Measurements from ENCODE around the gene C8A.
A peak's percentile ranks its signal among the peaks of the same experiment; 100 is the strongest.

The C8A gene

DNA sequence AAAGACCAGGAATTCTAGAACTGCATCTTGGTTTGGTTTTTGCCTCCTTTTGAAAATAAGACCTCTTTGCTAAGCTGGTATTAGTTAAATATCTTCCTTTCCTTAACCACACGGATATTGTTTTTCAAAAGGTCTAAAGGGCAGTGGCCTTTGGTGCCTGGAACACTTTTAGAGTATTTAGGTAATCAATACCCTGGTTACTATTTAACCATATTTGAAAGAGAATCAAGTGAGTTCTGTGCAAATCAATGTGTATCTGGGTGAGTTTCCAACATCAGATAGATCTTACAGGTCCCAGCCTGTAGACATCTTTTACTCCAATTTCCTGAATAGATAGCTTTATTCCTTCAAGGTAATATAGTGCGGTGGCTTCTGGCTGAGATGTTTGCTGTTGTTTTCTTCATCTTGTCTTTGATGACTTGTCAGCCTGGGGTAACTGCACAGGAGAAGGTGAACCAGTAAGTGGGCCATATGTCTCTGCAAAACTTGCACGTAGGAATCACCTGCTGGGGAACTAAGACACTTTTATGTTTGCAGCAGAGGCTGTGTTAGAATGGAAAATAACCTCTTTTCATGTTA is at the start of gene C8A:
Gene C8A, plus strand, starts transcription at position 277 of the 579 bp plus-strand sequence. Its CDS starts 105 bp downstream, at position 382.
- no peak for DNase-seq

- no peak for DNase-seq
Measured at GRCh38 chr1:56806804-56807203, 47.8 kb upstream of the C8A start.

GRCh38 chr1:56808410-56808809 is 46.2 kb upstream of the C8A start:
- no peak for DNase-seq

GRCh38 chr1:56811331-56811730 is 43.3 kb upstream of the C8A start:
- peak; percentile 15 for DNase-seq

DNA sequence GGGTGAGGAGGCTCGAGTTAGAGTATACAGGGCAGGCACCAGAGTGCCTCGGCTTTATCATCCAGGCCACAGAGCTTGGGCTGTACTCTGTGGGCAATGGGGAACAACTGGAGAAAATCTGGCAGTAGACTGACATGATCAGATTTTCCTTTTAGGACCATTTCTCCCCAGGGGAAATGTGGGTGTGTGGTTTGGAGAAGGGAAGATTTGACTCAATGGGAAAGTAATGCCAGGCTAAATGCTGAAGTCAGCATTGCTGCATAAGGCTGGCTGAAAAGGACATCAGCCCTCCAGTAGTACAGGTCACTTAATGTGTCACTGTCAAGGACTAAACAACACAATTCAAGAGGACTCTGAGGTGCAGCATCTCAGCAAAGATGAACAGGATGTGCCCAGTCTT is 40.4 kb upstream of the C8A start:
- no peak for DNase-seq

DNA sequence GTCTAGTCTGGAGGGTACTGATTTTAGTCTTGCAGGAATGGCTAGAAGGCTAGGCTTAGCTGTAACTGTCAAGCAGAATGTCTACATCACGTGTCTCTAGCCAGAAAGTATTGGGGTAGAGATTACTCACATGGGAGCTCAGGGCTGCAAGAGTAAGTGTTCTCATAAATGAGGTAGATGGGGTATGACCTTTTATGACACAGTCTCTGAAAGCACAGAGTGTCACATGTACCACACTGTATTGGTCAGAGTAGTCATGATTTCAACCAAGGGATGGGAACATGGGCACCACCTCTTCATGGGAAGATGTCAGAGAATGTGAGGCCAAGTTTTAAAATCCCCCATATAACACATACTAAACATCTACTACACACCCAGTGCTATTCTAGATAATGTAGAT is 38.3 kb upstream of the C8A start:
- DNase-seq, result no peak

DNA sequence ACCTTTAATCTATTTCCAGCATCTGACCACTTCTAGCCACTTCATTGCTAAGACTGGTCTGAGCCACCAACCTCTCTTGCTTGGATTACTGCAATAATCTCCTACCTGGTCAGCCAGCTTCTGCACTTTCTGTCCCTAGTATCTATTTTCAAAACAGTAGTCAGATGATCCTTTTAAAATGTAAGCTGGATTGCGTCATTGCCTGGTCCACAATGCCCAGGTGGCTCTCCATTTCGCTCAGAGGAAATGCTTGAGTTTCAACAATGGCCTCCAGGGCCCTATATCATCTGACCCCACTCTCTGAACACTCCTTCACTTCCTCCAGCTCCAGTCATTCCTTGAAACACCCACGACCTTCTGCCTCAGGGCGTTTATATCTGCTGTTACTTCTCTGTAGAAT is 37.7 kb upstream of the C8A start:
- peak; percentile 16 for DNase-seq

DNA sequence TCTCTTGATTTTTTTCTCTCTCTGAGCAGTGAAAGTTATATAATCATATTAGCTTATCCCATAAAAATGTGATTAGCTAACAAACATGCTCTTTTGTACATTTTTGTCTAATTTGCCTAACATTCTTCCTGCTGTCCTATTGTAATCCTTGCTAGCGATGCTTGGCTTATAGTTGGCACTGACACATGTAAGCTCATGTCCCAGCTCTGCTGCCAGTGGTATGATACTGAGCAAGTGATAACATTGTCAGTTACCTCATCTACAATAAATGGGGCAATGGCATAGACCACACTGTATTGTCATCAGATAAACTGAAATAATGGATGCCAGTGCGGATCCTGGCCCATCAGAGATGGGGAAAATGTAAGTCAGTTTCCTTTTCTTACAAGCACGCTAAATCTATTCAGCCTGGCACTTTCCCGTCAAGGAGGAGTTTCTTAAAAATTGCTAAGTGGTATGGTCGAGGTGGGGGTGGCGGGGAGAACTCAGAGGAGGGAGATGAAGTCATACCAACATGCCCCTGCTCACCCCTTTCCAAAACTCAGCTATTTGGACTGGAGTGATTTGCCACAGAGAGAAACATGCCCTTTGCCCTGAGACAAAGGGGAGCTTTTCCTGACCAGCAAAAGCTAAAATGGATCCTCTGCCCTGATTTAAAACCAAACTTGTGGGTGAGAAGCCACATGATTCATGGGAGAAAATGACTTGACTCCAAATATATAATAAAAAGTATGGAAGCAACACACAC is 36.7 kb upstream of the C8A start:
- no peak for DNase-seq

DNA sequence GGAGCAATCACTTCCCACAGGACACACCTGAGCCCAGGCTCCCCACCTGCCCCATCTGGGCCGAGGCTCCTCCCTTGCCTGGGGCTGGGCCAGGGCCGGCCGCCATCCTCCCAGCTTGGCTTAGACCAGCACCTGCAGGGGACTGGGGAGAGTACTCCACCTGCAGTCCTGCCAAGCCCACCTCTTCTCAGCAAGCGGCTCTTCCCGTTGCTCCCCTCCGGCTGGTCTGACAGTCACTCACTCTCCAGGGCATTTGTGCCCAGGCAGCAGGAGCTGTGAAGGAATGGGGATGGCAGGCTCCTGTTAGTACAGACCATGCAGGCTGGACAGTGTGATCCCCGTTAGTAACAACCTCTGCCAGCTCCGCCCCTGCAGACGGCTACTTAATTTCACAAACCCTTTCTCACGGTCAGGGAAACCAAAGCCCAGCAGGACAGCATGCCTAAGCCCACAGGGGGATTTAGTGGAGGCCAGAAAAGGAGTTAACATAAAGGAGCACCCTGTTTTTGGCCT is 35.2 kb upstream of the C8A start, which contains the start of gene FYB2:
Gene FYB2, minus strand, starts transcription at position 18 of the 513 bp plus-strand sequence. CDS start 114 bp downstream, outside the sequence.
- no peak for DNase-seq

GRCh38 chr1:56820755-56821461 is 33.7 kb upstream of the C8A start:
- DNase-seq, result peak; percentile 62

GRCh38 chr1:56821462-56821797 is 33.2 kb upstream of the C8A start:
- no peak for DNase-seq

DNA sequence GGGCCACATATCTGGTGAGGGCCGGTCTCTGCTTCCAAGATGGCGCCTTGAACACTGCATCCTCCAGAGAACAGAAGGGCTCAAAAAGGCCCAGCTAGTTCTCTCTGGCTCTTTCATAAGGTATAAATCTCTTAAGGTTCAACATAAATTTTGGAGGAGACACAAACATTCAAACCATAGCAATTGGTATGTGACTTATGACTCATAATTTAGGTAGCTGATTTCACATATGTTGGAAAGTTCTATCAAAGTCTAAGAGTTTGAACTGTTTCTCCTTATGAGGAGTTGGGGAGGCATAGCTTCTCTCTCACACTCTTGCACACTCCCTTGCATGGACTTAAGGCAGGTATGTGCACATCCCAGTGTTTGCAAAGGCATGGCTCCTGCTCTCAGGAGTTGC is 30.3 kb upstream of the C8A start:
- no peak for DNase-seq

DNA sequence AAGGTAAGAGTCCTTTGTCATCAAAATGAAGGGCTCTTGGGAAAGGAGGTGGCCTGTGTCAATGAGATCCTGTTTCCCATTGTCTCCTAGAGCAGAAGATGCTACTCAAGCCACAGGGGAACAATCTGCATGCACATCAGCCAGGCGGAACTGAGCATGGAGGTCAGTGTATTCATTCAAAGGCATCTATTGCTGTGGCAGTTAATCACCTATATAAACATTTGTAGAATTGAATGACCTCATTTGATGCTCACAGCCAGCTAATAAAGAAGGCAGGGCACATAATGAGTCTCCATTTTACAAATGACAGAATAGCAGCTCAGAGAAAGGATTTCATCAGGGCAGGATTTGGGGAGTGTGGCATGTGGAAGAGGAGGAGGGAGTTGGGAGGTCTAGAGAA is 29.7 kb upstream of the C8A start:
- no peak for DNase-seq

DNA sequence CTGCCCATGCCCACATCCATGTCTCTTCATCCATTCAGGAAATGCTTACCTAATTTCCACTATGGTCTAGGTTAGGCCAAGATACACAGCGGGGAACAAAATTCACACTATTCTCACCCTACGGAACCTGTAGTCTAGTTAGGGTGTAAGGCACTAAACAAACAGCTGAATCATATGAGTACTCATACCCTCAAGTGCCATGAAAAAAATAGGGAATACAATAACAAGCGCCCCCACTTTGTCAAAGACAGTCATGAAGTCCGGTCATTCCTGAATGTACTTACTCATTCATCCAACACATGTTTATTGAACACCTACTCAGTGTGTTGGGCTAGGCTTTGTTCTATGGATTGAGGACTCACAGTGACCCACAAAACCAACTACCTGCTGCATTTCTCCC is 29.2 kb upstream of the C8A start:
- no peak for DNase-seq

- no peak for DNase-seq
Measured at GRCh38 chr1:56827711-56828110, 26.9 kb upstream of the C8A start.

DNA sequence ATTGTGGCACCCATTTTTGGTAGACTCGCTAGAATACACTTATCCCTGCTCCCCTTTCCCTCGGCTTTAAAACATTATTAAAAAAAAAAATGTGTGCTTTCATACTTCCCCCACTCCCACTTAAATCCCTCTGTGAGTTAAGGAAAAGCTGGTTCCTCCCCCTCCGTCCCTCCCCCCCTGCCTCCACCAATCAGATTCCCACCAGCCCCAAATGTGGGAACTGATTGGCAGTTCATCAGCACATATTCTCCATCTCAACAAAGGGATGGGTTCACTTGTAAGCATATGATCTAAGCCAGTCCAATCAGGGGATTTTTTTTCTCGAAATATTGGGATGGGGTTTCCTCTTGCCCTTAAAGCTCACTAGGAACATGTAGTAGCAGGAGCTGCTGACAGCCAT is 24.5 kb upstream of the C8A start:
- DNase-seq, result no peak

GRCh38 chr1:56831871-56832693 is 22.5 kb upstream of the C8A start:
- peak; percentile 77 for DNase-seq

GRCh38 chr1:56833088-56833487 is 21.5 kb upstream of the C8A start:
- no peak for DNase-seq

GRCh38 chr1:56834137-56834900 is 20.3 kb upstream of the C8A start:
- no peak for DNase-seq

- DNase-seq, result no peak
Measured at GRCh38 chr1:56835657-56836056, 18.9 kb upstream of the C8A start.

DNA sequence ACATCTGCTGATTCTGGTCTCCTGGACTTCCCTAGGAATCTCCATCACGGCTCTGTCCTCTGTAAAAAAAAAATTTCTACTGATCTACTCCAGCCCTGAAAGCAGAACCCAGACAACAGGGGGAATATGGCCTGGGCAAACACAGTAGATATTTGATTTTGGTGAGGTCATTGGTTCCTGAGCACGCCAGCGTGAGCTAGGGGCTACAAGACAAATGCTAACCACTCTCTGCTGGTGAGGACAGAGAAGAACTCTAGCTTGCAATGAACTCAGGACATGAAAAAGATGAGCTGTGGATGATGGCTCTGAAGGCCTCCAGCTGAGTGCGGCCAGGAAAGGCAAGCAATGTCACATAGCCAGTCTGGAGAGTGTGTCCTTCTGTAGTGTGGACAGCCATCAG is 18.2 kb upstream of the C8A start:
- DNase-seq, result no peak

DNA sequence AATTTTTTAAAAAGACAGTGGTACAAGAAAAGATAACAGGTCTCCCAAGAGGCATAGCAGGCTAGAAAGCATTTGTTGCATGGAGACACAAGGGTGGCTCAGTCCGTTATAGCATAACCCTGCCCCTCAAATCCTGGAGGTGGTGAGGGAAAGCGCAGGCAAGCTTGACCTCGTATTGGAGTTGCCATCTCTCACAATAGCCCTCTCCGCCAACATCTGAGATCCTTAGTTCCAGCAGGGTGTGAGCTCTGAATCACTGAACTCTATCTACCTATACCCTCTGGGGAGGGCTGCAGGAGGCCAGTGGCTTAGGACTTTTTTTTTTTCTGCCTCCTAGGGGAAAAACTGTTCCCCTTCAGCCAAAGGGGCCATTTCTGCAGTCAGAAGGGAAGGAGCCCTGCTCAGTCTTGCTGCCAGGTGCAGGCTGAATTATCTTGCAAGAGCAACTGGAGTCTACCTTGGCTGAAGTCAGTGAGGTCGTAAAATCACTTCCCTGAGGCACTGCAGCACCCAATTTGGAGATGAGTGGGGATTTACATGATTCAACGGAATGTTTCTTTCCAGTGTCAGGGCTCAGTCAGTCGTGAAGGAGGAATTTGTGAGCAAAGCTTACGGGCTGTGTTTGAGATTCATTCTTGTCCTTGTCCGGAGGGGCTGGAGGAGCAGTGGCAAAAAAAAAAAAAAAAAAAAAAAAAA is 17.2 kb upstream of the C8A start:
- DNase-seq, result no peak
